IMR-90 (cell line): ENCODE measurements around the gene TEX22. TPM values are rescaled to one million over a fixed set of nuclear protein-coding genes. Genes with fewer than 3 reads are reported as not detected.

Source experiments
- CTCF ChIP-seq: conservative IDR thresholded peaks from 2 replicates; pipeline ENCODE4 v1.5.1; 2012; ENCODE audit warnings: mild to moderate bottlenecking, low read depth, low read length, improper control_type of control experiment
- MAZ ChIP-seq: IDR thresholded peaks from 2 replicates; pipeline ENCODE4 v1.6.1; 2012; ENCODE audit warnings: low read depth, mild to moderate bottlenecking, low read length, improper control_type of control experiment, moderate library complexity, borderline replicate concordance
- POLR2A ChIP-seq: IDR thresholded peaks from 2 replicates; pipeline ENCODE4 v1.6.1; 2012; ENCODE audit warnings: mild to moderate bottlenecking, low read depth, low read length
- RFX5 ChIP-seq: IDR thresholded peaks from 2 replicates; pipeline ENCODE4 v1.8.0; 2012; ENCODE audit warnings: low read depth, mild to moderate bottlenecking, low read length, moderate library complexity
- polyA plus RNA-seq, 3 experiments: library from polyadenylated mRNA; depleted of rRNA; stranded (reverse); fragments of >200 nt; gene quantifications; 2 replicates each; pipeline ENCODE4 v1.2.3, GENCODE V29; 2012; ENCODE audit warnings: low replicate concordance in 1 of 3
- total RNA-seq: library from RNA; depleted of rRNA; stranded (reverse); fragments of >200 nt; gene quantifications from 2 replicates; pipeline ENCODE4 v1.2.3, GENCODE V29; 2012

The TEX22 gene
- total and polyA plus RNA-seq, 2 of the 4 experiments (the other 2 are of a cell fraction), result 0.10 to 0.18 TPM

- TF ChIP-seq MAZ (no peak), CTCF (no peak), RFX5 (no peak), POLR2A (no peak)
These were observed 22.8 kb downstream of the TEX22 start (continued) for GRCh38 chr14:105420974-105421674.
